ENCODE measurements around the gene ETNK2.

Gene ETNK2

GRCh38 chr1:204124639-204125038, 27.2 kb downstream of the ETNK2 start:
- no peak for DNase-seq (ENCODE audit: low spot score)
- TF ChIP-seq CTCF (IDR thresholded peaks at IDR 0.05; ENCODE audit: extremely low read depth, insufficient read depth, missing control alignments): no peak
- in situ Hi-C loops (cut with MboI; ENCODE audit: low pct_unique_long_range_greater_than_20kb, low sequenced_read_pairs, unreplicated experiment): loop anchor here (10.0 kb wide), 1 partner anchor 260 kb away; the partner anchor contains the start of gene SNRPE

GRCh38 chr1:204123376-204123775, 28.5 kb downstream of the ETNK2 start:
- in situ Hi-C loops (cut with MboI; ENCODE audit: low pct_unique_long_range_greater_than_20kb, low sequenced_read_pairs, unreplicated experiment): loop anchor here (10.0 kb wide), 1 partner anchor 259 kb away; the partner anchor contains the start of gene SNRPE
- DNase-seq (ENCODE audit: low spot score): peak; percentile 52
- no peak for TF ChIP-seq CTCF (IDR thresholded peaks at IDR 0.05; ENCODE audit: extremely low read depth, insufficient read depth, missing control alignments)

GRCh38 chr1:204121840-204122555, 29.8 kb downstream of the ETNK2 start:
- TF ChIP-seq CTCF (IDR thresholded peaks at IDR 0.05; ENCODE audit: extremely low read depth, insufficient read depth, missing control alignments): no peak
- no peak for DNase-seq (ENCODE audit: low spot score)
- in situ Hi-C loops (cut with MboI; ENCODE audit: low pct_unique_long_range_greater_than_20kb, low sequenced_read_pairs, unreplicated experiment): loop anchor here (10.0 kb wide), 1 partner anchor 257 kb away; the partner anchor contains the start of gene SNRPE

GRCh38 chr1:204116539-204116938, 35.3 kb downstream of the ETNK2 start:
- in situ Hi-C loops (cut with MboI; ENCODE audit: low pct_unique_long_range_greater_than_20kb, low sequenced_read_pairs, unreplicated experiment): no loop called here
- DNase-seq (ENCODE audit: low spot score): no peak
- TF ChIP-seq CTCF (IDR thresholded peaks at IDR 0.05; ENCODE audit: extremely low read depth, insufficient read depth, missing control alignments): no peak

GRCh38 chr1:204115116-204115515, 36.7 kb downstream of the ETNK2 start:
- TF ChIP-seq CTCF (IDR thresholded peaks at IDR 0.05; ENCODE audit: extremely low read depth, insufficient read depth, missing control alignments): no peak
- no peak for DNase-seq (ENCODE audit: low spot score)
- in situ Hi-C loops (cut with MboI; ENCODE audit: low pct_unique_long_range_greater_than_20kb, low sequenced_read_pairs, unreplicated experiment): no loop called here

- in situ Hi-C loops (cut with MboI; ENCODE audit: low pct_unique_long_range_greater_than_20kb, low sequenced_read_pairs, unreplicated experiment): no loop called here
- TF ChIP-seq CTCF (IDR thresholded peaks at IDR 0.05; ENCODE audit: extremely low read depth, insufficient read depth, missing control alignments): no peak
Measured at GRCh38 chr1:204114606-204115005, 37.2 kb downstream of the ETNK2 start.

More at GRCh38 chr1:204114606-204115005, 37.2 kb downstream of the ETNK2 start:
- no peak for DNase-seq (ENCODE audit: low spot score)

Measured in GM13977 (cell line).